Mesenchymal stem cell (in vitro differentiated cells and primary cell): ENCODE results near the gene NUMB.
A peak's percentile ranks its signal among the peaks of the same experiment; 100 is the strongest.
"Not testable (repeated sequence)": the region's sequence is repeated elsewhere in the genome, so short reads cannot be mapped to it uniquely, and the experiment has no call there.

Source experiments
- DNase-seq: peaks from one replicate; pipeline ENCODE4 v3.0.0-alpha.2; 2013
- H2AFZ ChIP-seq: one replicate; pipeline ENCODE4 v1.6.1; 2013; ENCODE audit warnings: low read depth, mild to moderate bottlenecking, control low read depth, inconsistent platforms, low read length, moderate library complexity
- H2AK5ac ChIP-seq: 2 replicates; pipeline ENCODE4 v1.6.1; 2013; ENCODE audit warnings: low read length, moderate library complexity, mild to moderate bottlenecking, inconsistent platforms; ENCODE audit not compliant: severe bottlenecking
- H2BK120ac ChIP-seq: one replicate; pipeline ENCODE4 v1.6.1; 2013; ENCODE audit warnings: low read depth, mild to moderate bottlenecking, inconsistent platforms, low read length, moderate library complexity
- H2BK12ac ChIP-seq, 2 experiments: one replicate each; pipeline ENCODE4 v1.6.1; 2013; ENCODE audit warnings: inconsistent platforms in 2 of 2, low read length in 2 of 2, mild to moderate bottlenecking in 2 of 2, moderate library complexity in 2 of 2, control low read depth in 1 of 2
- H2BK15ac ChIP-seq: one replicate; pipeline ENCODE4 v1.6.1; 2013; ENCODE audit warnings: mild to moderate bottlenecking, low read depth, inconsistent platforms; ENCODE audit not compliant: poor library complexity, severe bottlenecking
- H2BK5ac ChIP-seq: 2 replicates; pipeline ENCODE4 v1.6.1; 2013; ENCODE audit warnings: low read depth, mild to moderate bottlenecking, low read length, control low read depth, inconsistent platforms; ENCODE audit not compliant: poor library complexity, severe bottlenecking
- H3K14ac ChIP-seq, 2 experiments: one replicate each; pipeline ENCODE4 v1.6.1; 2013; ENCODE audit warnings: inconsistent platforms in 2 of 2, low read length in 2 of 2, control low read depth in 1 of 2, mild to moderate bottlenecking in 1 of 2, moderate library complexity in 1 of 2
- H3K18ac ChIP-seq, 2 experiments: one replicate each; pipeline ENCODE4 v1.6.1; 2013; ENCODE audit warnings: inconsistent platforms in 2 of 2, low read length in 2 of 2, control low read depth in 1 of 2, low read depth in 1 of 2, mild to moderate bottlenecking in 1 of 2
- H3K23ac ChIP-seq, 2 experiments: one replicate each; pipeline ENCODE4 v1.6.1; 2013; ENCODE audit warnings: inconsistent platforms in 2 of 2, low read length in 2 of 2, mild to moderate bottlenecking in 2 of 2, moderate library complexity in 2 of 2, control low read depth in 1 of 2
- H3K27ac ChIP-seq: 2 replicates; pipeline ENCODE4 v1.5.1; 2013; ENCODE audit warnings: mild to moderate bottlenecking, moderate library complexity, low read length, control low read depth, inconsistent platforms; ENCODE audit not compliant: poor library complexity, severe bottlenecking
- H3K27me3 ChIP-seq, 2 experiments: 2 replicates each; pipeline versions ENCODE4 v1.6.1 to v1.7.0; 2013; ENCODE audit warnings: low read length in 2 of 2, mild to moderate bottlenecking in 2 of 2, moderate library complexity in 2 of 2, control low read depth in 1 of 2, inconsistent platforms in 1 of 2; ENCODE audit not compliant: control insufficient read depth in 1 of 2, insufficient read depth in 1 of 2
- H3K36me3 ChIP-seq, 2 experiments: 2 replicates each; pipeline versions ENCODE4 v1.6.1 to v1.7.0; 2013; ENCODE audit warnings: low read length in 2 of 2, control low read depth in 1 of 2, inconsistent platforms in 1 of 2, low read depth in 1 of 2, mild to moderate bottlenecking in 1 of 2; ENCODE audit not compliant: insufficient read depth in 2 of 2, control insufficient read depth in 1 of 2
- H3K4ac ChIP-seq, 2 experiments: one replicate each; pipeline ENCODE4 v1.6.1; 2013; ENCODE audit warnings: inconsistent platforms in 2 of 2, low read length in 2 of 2, mild to moderate bottlenecking in 2 of 2, moderate library complexity in 2 of 2, control low read depth in 1 of 2, low read depth in 1 of 2
- H3K4me1 ChIP-seq: 2 replicates; pipeline ENCODE4 v1.6.1; 2013; ENCODE audit warnings: low read depth, low read length, control low read depth; ENCODE audit not compliant: control insufficient read depth, insufficient read depth
- H3K4me2 ChIP-seq: 2 replicates; pipeline ENCODE4 v1.6.1; 2013; ENCODE audit warnings: low read length, mild to moderate bottlenecking, inconsistent platforms; ENCODE audit not compliant: poor library complexity, severe bottlenecking
- H3K4me3 ChIP-seq, 2 experiments: 2 replicates each; pipeline versions ENCODE4 v1.5.1 to v1.7.0; 2013; ENCODE audit warnings: low read length in 2 of 2, mild to moderate bottlenecking in 2 of 2, control low read depth in 1 of 2, low read depth in 1 of 2; ENCODE audit not compliant: insufficient read depth in 1 of 2
- H3K79me1 ChIP-seq: replicated peaks from 2 replicates; pipeline ENCODE4 v1.6.1; 2013; ENCODE audit warnings: mild to moderate bottlenecking, control low read depth, low read length, inconsistent platforms; ENCODE audit not compliant: poor library complexity, severe bottlenecking
- H3K9ac ChIP-seq: 2 replicates; pipeline ENCODE4 v1.7.0; 2013; ENCODE audit warnings: mild to moderate bottlenecking, low read length, moderate library complexity
- H3K9me3 ChIP-seq: 2 replicates; pipeline ENCODE4 v1.7.0; 2013; ENCODE audit warnings: mild to moderate bottlenecking, low read length; ENCODE audit not compliant: control insufficient read depth
- H4K8ac ChIP-seq: one replicate; pipeline ENCODE4 v1.6.1; 2013; ENCODE audit warnings: inconsistent platforms, mild to moderate bottlenecking, low read length, moderate library complexity
- H4K91ac ChIP-seq: one replicate; pipeline ENCODE4 v1.6.1; 2013; ENCODE audit warnings: mild to moderate bottlenecking, low read length, inconsistent platforms
- WGBS: methylation state at CpG from one replicate; pipeline ENCODE4 v1.1.7; 2013; ENCODE audit warnings: mixed read lengths; 5-methylcytosine and 5-hydroxymethylcytosine counted together

Gene NUMB

DNA sequence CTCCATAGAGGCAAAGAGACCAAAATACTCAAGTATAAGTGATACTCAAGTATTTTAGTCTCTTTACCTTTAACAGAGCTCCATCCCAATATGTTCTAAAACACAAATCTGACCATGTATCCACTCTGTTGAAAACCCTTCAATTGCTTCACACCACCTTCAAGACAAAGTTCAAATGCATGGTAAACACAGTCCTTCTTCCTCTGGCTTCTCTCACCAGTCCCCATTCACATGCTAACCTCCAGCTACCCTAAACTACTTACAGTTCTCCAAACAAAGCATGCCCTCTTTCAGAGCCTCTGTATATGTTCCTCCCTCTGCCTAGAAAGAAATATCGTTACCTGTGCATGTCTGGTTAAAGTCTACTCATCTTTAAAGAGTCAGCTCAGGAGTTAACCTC lies 100.2 kb downstream of the NUMB start:
- Histone ChIP-seq H3K4me3 (no peak overlapping the region), H3K36me3 (peaks cover 9 to 62% of the 10 kb centered on the region in 2 experiments), H2AK5ac (no peak overlapping the region), H2BK12ac (no peak overlapping the region), H3K27me3 (no peaks in the 10 kb centered on the region), H3K4ac (no peak overlapping the region), H3K9ac (no peak overlapping the region), H3K18ac (no peak overlapping the region), H3K4me1 (no peaks in the 10 kb centered on the region), H3K27ac (no peak overlapping the region), H2BK120ac (no peak overlapping the region), H4K8ac (no peak overlapping the region), H2BK15ac (no peak overlapping the region), H4K91ac (no peak overlapping the region), H3K14ac (no peak overlapping the region), H3K23ac (no peak overlapping the region), H2AFZ (no peak overlapping the region), H2BK5ac (no peak overlapping the region), H3K79me1 (peaks cover 16% of the 10 kb centered on the region), H3K9me3 (no peaks in the 10 kb centered on the region), H3K4me2 (no peak overlapping the region)
- 94% methylated on average over 1 of the region's 1 CpG for WGBS
- DNase-seq: peak; percentile 5

DNA sequence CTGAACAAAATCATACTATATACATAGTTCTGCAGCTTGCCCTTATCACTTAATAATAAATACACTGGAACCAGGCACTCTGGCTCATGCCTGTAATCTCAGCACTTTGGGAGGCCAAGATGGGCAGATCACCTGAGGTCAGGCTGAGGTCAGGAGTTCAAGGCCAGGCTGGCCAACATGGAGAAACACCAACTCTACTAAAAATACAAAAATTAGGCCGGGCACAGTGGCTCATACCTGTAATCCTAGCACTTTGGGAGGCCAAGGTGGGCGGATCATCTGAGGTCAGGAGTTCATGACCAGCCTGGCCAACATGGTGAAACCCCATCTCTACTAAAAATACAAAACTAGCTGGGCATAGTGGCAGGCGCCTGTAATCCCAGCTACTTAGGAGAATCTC lies 109.3 kb downstream of the NUMB start:
- not testable (repeated sequence) for H2BK5ac ChIP-seq, DNase-seq, H3K27ac ChIP-seq, H3K9ac ChIP-seq, H3K4me3 ChIP-seq, H3K4me1 ChIP-seq, H2AK5ac ChIP-seq, H3K23ac ChIP-seq, H4K91ac ChIP-seq, H3K27me3 ChIP-seq, H2AFZ ChIP-seq, H3K4ac ChIP-seq, H2BK12ac ChIP-seq, H3K14ac ChIP-seq, H3K9me3 ChIP-seq, H4K8ac ChIP-seq, H2BK120ac ChIP-seq, H3K4me2 ChIP-seq, H3K18ac ChIP-seq, H2BK15ac ChIP-seq
- H3K36me3 ChIP-seq: peaks cover 7 to 38% of the 10 kb centered on the region in 2 experiments
- H3K79me1 ChIP-seq: peaks cover 17% of the 10 kb centered on the region
- 98% methylated on average over 3 of the region's 3 CpGs for whole genome bisulfite sequencing

DNA sequence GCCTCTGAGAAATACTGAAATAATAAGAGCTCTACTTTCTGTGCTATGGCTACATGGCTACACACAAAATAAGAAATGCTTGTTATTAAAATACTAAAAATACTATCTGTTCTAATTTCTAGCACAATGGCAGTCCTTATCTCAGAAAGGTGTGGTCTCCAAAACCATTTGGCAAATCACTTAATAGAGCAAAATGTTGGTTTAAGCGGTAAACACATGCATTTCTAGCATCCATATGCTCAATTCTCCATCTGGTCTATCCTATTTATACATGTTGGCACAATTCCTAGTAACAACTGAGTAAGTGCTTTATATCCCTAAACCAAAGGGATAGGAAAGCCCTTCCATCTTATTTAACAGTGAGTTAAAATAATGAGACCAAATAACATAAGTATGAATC lies 114.0 kb downstream of the NUMB start:
- Histone ChIP-seq H3K27ac (no peak overlapping the region), H3K4ac (no peak overlapping the region), H2BK12ac (no peak overlapping the region), H3K9me3 (no peaks in the 10 kb centered on the region), H2BK120ac (no peak overlapping the region), H3K79me1 (peaks cover 22% of the 10 kb centered on the region), H3K9ac (no peak overlapping the region), H3K14ac (no peak overlapping the region), H4K91ac (no peak overlapping the region), H3K4me2 (no peak overlapping the region), H2BK15ac (no peak overlapping the region), H4K8ac (no peak overlapping the region), H3K36me3 (peaks cover 7 to 48% of the 10 kb centered on the region in 2 experiments), H2AFZ (no peak overlapping the region), H3K18ac (no peak overlapping the region), H2AK5ac (no peak overlapping the region), H3K23ac (no peak overlapping the region), H3K4me3 (no peak overlapping the region), H3K27me3 (no peaks in the 10 kb centered on the region), H3K4me1 (peaks cover 1% of the 10 kb centered on the region), H2BK5ac (no peak overlapping the region)
- DNase-seq: no peak
- WGBS: 95% methylated on average over 1 of the region's 1 CpG

DNA sequence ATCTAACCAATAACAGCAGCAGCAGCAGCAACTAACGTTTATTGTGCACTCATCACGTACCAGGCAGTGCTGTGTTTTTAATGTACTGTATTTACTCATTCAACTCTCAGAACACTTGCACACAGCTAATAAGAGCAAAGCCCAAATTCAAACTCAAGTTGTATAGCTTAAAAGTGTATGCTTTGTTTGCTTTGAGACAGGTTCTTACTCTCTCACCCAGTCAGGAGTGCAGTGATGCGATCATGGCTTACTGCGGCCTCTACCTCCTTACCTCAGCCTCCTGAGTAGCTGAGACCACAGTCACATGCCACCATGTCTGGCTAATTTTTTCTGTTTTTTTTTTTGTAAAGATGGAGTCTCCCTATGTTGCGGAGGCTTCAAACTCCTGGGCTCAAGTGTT lies 115.7 kb downstream of the NUMB start:
- 97% methylated on average over 5 of the region's 5 CpGs for WGBS

More for the DNA sequence above, 115.7 kb downstream of the NUMB start:
- no peak overlapping the region for H3K18ac ChIP-seq
- no peaks in the 10 kb centered on the region for H3K9me3 ChIP-seq
- no peak overlapping the region for H2BK15ac ChIP-seq
- H3K23ac ChIP-seq: no peak overlapping the region
- H2BK120ac ChIP-seq: no peak overlapping the region
- peaks cover 19% of the 10 kb centered on the region for H3K79me1 ChIP-seq
- no peak overlapping the region for H4K91ac ChIP-seq
- H3K14ac ChIP-seq: no peak overlapping the region
- no peak overlapping the region for H3K9ac ChIP-seq
- no peak overlapping the region for H2AK5ac ChIP-seq
- H2BK5ac ChIP-seq: no peak overlapping the region
- no peaks in the 10 kb centered on the region for H3K27me3 ChIP-seq
- no peak overlapping the region for H2BK12ac ChIP-seq
- no peak overlapping the region for H3K27ac ChIP-seq
- DNase-seq: no peak
- no peak overlapping the region for H3K4me2 ChIP-seq
- no peak overlapping the region for H2AFZ ChIP-seq
- no peak overlapping the region for H3K4ac ChIP-seq
- peaks cover 1% of the 10 kb centered on the region for H3K4me1 ChIP-seq
- H3K36me3 ChIP-seq: peaks cover 3 to 38% of the 10 kb centered on the region in 2 experiments
- H4K8ac ChIP-seq: no peak overlapping the region
- H3K4me3 ChIP-seq: no peak overlapping the region
